ENCODE data around the gene GLB1L2.

GLB1L2 gene

GRCh38 chr11:134402910-134403309 lies 71.1 kb downstream of the GLB1L2 start:
- H3K4me3 ChIP-seq (ENCODE audit: low read depth, low read length) = no peak overlapping the region
- DNase-seq (ENCODE audit: low read depth) = no peak
- no peak for TF ChIP-seq CTCF (conservative IDR thresholded peaks at IDR 0.05; ENCODE audit: low read depth, low read length)

- DNase-seq (ENCODE audit: low read depth) = no peak
- no peak overlapping the region for H3K4me3 ChIP-seq (ENCODE audit: low read depth, low read length)
- no peak for TF ChIP-seq CTCF (conservative IDR thresholded peaks at IDR 0.05; ENCODE audit: low read depth, low read length)
Measured at GRCh38 chr11:134404575-134405341, 73.0 kb downstream of the GLB1L2 start.

GRCh38 chr11:134405436-134405835 lies 73.6 kb downstream of the GLB1L2 start:
- no peak for TF ChIP-seq CTCF (conservative IDR thresholded peaks at IDR 0.05; ENCODE audit: low read depth, low read length)
- H3K4me3 ChIP-seq (ENCODE audit: low read depth, low read length) = no peak overlapping the region
- DNase-seq (ENCODE audit: low read depth) = no peak

- no peak for DNase-seq (ENCODE audit: low read depth)
- TF ChIP-seq CTCF (conservative IDR thresholded peaks at IDR 0.05; ENCODE audit: low read depth, low read length) = no peak
Measured at GRCh38 chr11:134405841-134406240, 74.1 kb downstream of the GLB1L2 start.

GRCh38 chr11:134406264-134407185 lies 74.7 kb downstream of the GLB1L2 start:
- no peak overlapping the region for H3K4me3 ChIP-seq (ENCODE audit: low read depth, low read length)
- no peak for DNase-seq (ENCODE audit: low read depth)

More at GRCh38 chr11:134405841-134406240, 74.1 kb downstream of the GLB1L2 start:
- no peak overlapping the region for H3K4me3 ChIP-seq (ENCODE audit: low read depth, low read length)

GRCh38 chr11:134407321-134407828 lies 75.6 kb downstream of the GLB1L2 start:
- no peak for DNase-seq (ENCODE audit: low read depth)
- no peak for TF ChIP-seq CTCF (conservative IDR thresholded peaks at IDR 0.05; ENCODE audit: low read depth, low read length)
- no peak overlapping the region for H3K4me3 ChIP-seq (ENCODE audit: low read depth, low read length)

More at GRCh38 chr11:134406264-134407185, 74.7 kb downstream of the GLB1L2 start:
- no peak for TF ChIP-seq CTCF (conservative IDR thresholded peaks at IDR 0.05; ENCODE audit: low read depth, low read length)
